GM19467 (cell line): ENCODE data around the gene PSD4.

ENCODE experiments used
- ATAC-seq: cut with Tn5 transposase; IDR thresholded peaks from one replicate; pipeline ENCODE4 v1.9.1; 2021; ENCODE audit warnings: mild to moderate bottlenecking, moderate library complexity; ENCODE audit not compliant: unreplicated experiment

Gene PSD4

GRCh38 chr2:113183264-113183663 lies 9.5 kb downstream of the PSD4 start:
- ATAC-seq = no peak

GRCh38 chr2:113183703-113184102 lies 9.9 kb downstream of the PSD4 start:
- no peak for ATAC-seq

- ATAC-seq = no peak
Measured at GRCh38 chr2:113184531-113185230, 10.9 kb downstream of the PSD4 start.

GRCh38 chr2:113185664-113186432 lies 12.1 kb downstream of the PSD4 start:
- no peak for ATAC-seq

GRCh38 chr2:113186433-113186796 lies 12.6 kb downstream of the PSD4 start:
- no peak for ATAC-seq

GRCh38 chr2:113187771-113188170 lies 14.0 kb downstream of the PSD4 start:
- no peak for ATAC-seq

GRCh38 chr2:113190871-113191270 lies 17.1 kb downstream of the PSD4 start:
- no peak for ATAC-seq

GRCh38 chr2:113192459-113193100 lies 18.8 kb downstream of the PSD4 start:
- no peak for ATAC-seq

- no peak for ATAC-seq
Measured at GRCh38 chr2:113195923-113196501, 22.2 kb downstream of the PSD4 start.

- no peak for ATAC-seq
Measured at GRCh38 chr2:113196839-113197238, 23.1 kb downstream of the PSD4 start.

GRCh38 chr2:113197347-113198047 lies 23.7 kb downstream of the PSD4 start:
- ATAC-seq = no peak

GRCh38 chr2:113198048-113198789 lies 24.4 kb downstream of the PSD4 start:
- ATAC-seq = no peak

- peak; percentile 70 for ATAC-seq
Measured at GRCh38 chr2:113198790-113199612, 25.2 kb downstream of the PSD4 start.

GRCh38 chr2:113200236-113200635 lies 26.5 kb downstream of the PSD4 start:
- no peak for ATAC-seq

GRCh38 chr2:113200736-113201490 lies 27.1 kb downstream of the PSD4 start:
- no peak for ATAC-seq

- ATAC-seq = no peak
Measured at GRCh38 chr2:113201496-113202304, 27.9 kb downstream of the PSD4 start.

GRCh38 chr2:113202305-113203216 lies 28.8 kb downstream of the PSD4 start:
- no peak for ATAC-seq
